Activated T-cell treated with anti-CD3 and anti-CD28 coated beads, Interleukin-2, amount 50 U/mL, for 4 hours (primary cell): ENCODE measurements around the gene HOXD11. TPM values are rescaled to one million over a fixed set of nuclear protein-coding genes. Genes with fewer than 3 reads are reported as not detected.

ENCODE experiments used
- ATAC-seq, 2 donors: fragments of 200-7000 bp; cut with Tn5 transposase; one replicate each; pipeline ENCODE4 v1.10.0; 2021
- DNase-seq: peaks from one replicate; pipeline ENCODE4 v3.0.0-alpha.2; 2020
- H3K27me3 Mint-ChIP-seq: one replicate; pipeline ENCODE4 v1.8.0; 2021; ENCODE audit warnings: low read depth, mixed read lengths
- H3K36me3 Mint-ChIP-seq: one replicate; pipeline ENCODE4 v1.8.0; 2022; ENCODE audit warnings: mixed read lengths; ENCODE audit not compliant: insufficient read depth
- H3K4me1 Mint-ChIP-seq: one replicate; pipeline ENCODE4 v1.8.0; 2021; ENCODE audit warnings: low read depth, mixed read lengths
- H3K4me3 Mint-ChIP-seq: one replicate; pipeline ENCODE4 v1.8.0; 2021; ENCODE audit warnings: mild to moderate bottlenecking, moderate library complexity, mixed read lengths
- H3K9me3 Mint-ChIP-seq: one replicate; pipeline ENCODE4 v1.8.0; 2021; ENCODE audit warnings: mixed read lengths
- total RNA-seq, 3 donors: library from RNA; stranded (reverse); gene quantifications; one replicate each; pipeline ENCODE4 v1.2.1, GENCODE V29; 2021

The HOXD11 gene
- total RNA-seq, 3 donors from 2014 or later = not detected

DNA sequence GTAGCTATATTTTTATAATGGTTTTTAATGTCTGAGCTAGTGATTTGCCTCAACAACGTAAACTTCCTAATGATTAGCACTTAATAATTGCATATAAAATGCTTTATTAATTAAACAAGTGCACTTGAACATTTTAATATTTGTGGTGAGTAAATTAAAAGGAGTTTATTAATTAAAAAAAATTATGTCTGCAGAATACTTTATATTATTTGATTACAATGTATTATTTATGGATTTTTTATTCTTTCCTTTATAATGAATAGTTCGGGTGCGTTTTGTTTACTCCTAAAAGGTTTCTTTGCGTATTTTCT, 24.7 kb downstream of the HOXD11 start:
- Mint-ChIP-seq H3K9me3 (peaks cover 4% of the 10 kb centered on the region), H3K27me3 (peaks cover 81% of the 10 kb centered on the region), H3K4me3 (peak overlapping the region; percentile 74), H3K36me3 (peaks cover 2% of the 10 kb centered on the region), H3K4me1 (peaks cover 32% of the 10 kb centered on the region)
- no peak for ATAC-seq
- DNase-seq = no peak

DNA sequence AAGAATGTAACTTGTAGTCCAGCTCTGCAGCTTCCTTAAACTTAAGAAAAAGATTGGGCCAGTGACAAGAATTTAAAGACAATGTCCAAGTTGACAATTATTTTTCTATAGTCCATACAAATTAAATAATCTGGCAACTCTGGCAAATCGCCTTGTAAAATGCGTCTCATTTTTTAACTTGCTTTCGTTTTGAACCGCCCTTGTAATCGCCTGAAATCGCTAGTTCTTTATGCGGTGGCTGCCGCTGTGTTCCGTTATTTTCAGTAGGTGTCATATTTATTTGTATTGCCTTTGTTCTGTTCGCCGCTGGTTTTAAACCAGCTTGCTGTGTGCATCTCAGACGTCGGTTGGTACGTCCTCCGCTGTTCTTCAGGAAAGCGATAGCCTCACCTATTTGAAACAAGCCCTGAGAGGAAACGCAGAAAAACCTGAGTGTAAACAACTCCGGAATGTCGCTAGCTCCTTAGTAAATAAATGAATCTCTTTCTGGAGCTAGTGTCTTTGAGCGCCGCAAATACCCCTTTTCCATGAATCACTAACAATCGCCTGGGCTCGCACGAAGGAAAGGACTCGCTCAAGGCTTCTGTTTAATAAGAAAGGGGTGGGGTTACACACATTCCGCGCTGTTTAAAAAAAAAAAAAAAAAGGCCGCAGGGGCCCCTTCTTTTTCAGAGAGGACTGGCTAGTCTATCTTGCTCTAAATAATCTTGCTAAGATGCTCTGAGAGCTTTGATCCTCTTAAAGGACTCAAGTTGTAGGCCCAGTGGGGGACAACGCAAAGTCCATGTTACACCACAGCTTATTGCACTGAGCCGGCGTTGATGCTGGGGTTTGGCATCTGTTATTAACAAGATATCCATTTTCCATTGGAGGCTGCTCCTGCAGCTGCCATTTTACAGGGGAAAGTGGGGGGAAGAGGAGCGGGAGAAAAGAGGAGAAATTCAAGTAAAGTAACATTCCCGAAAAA, 25.4 kb downstream of the HOXD11 start:
- no peak for ATAC-seq
- no peak for DNase-seq
- H3K4me1 Mint-ChIP-seq = peaks cover 32% of the 10 kb centered on the region

DNA sequence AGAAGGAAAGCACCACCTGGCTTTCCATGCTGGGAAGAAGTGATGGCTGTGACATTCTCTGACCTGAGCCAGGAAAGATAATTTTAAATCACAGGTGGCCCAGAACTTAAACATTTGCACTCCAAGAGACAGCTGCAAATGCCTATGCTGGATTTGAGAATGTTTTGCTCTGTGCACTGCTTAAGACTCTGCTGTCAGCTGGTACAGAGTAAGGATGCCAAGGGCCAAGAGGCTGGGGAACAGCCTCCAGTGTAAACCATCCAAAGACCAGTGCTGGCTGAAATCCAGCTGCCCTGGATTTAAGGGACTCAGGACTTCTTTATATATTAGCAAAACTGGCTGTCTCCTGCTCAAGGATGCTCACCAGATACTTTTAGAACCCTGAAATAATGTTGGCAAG, 26.3 kb downstream of the HOXD11 start:
- DNase-seq = no peak
- ATAC-seq = no peak
- Mint-ChIP-seq H3K4me3 (no peak overlapping the region), H3K4me1 (peaks cover 24% of the 10 kb centered on the region), H3K36me3 (peaks cover 2% of the 10 kb centered on the region), H3K27me3 (peaks cover 82% of the 10 kb centered on the region), H3K9me3 (peaks cover 4% of the 10 kb centered on the region)

More for the DNA sequence above, 25.4 kb downstream of the HOXD11 start:
- Mint-ChIP-seq H3K9me3 (peaks cover 4% of the 10 kb centered on the region), H3K27me3 (peaks cover 82% of the 10 kb centered on the region), H3K36me3 (peaks cover 2% of the 10 kb centered on the region), H3K4me3 (peak overlapping the region; percentile 74)

DNA sequence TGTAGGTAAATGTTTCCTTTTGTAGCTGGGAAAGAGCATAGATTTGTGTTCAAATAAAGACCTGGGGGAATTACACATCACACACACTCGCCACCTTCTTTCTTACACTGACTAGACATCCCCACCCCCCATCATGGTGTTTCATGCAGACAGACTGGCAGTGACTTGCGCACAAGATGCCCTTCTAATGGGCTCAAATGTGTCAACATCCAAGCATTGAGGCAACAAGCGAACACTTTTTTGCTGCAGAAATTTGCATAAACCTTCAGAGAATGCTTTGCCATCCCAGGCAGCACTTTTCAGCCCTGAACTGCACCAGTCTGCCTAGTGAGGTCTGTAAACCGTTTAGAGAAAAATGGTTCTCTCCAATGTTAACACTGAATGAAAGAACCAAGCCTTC, 27.0 kb downstream of the HOXD11 start:
- Mint-ChIP-seq H3K36me3 (peaks cover 2% of the 10 kb centered on the region), H3K27me3 (peaks cover 82% of the 10 kb centered on the region), H3K9me3 (peaks cover 5% of the 10 kb centered on the region), H3K4me1 (peaks cover 21% of the 10 kb centered on the region), H3K4me3 (no peak overlapping the region)
- DNase-seq (no peak), ATAC-seq (no peak)

DNA sequence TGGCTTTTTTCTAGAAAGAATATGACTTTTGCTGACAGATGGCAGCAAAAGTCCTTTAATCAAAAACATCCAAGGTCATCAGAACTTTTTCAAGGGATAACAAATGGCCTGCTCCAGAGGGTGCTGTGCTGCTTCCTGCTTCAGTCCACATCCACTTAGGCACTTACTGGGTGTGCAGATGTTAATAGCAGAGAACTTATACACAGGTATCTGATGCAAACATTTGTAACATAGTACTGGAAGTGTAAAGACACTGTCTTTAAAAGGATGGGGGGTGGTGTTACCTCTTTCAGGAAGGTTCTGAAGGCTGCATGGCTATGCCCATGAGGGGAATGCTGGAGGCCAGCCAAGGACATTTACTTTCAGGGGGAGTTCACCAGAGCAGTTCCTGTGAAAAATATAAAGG, 28.0 kb downstream of the HOXD11 start:
- H3K36me3 Mint-ChIP-seq = peaks cover 2% of the 10 kb centered on the region
- H3K9me3 Mint-ChIP-seq = peaks cover 8% of the 10 kb centered on the region
- H3K4me1 Mint-ChIP-seq = peaks cover 22% of the 10 kb centered on the region
- H3K27me3 Mint-ChIP-seq = peaks cover 88% of the 10 kb centered on the region
- DNase-seq (no peak), ATAC-seq (no peak)
- no peak overlapping the region for H3K4me3 Mint-ChIP-seq

DNA sequence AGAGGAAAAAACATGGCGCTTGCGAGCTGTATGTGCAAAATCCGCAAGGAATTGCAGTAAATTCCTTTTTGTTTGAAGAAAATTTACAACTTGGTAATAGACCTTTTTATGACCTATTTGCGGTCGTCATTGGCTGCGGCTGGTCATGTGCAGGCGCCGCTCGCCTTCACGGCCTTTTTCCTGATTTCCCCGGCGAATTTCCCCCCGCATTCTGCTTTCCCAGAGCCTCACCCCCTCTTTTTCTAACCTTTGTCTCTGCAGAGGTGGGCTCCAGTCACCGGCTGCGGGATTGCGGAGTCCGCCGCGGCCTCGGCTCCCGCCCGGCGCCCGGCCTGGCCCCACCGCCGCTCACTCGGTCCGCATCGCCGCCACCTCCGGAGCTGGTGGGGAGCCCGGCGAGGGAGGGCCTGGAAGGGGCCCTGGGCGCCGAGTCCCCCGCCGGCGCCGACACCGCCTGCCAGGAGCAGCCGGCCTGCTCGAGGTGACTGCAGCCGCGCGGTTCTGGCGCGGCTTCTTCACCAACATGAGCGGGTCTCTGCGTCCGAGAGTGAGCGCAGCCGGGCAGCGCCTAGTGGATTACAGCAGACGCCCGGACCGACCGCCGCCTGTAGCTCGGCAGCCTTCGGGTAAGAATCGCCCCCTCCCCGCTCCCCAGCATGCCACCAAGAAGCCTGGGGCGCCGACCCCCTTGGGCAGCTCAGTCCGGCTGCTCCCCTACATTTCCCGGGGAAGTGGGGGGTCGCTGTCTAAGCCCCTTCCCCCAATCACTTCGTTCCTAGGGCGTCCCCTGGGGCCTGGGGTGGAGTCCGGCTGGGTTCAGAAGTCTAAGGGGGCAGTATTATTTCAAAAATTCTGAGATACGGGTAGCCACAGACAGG, 29.5 kb downstream of the HOXD11 start:
- ATAC-seq (no peak), DNase-seq (no peak)
- H3K9me3 Mint-ChIP-seq = peaks cover 4% of the 10 kb centered on the region
- H3K4me1 Mint-ChIP-seq = peaks cover 24% of the 10 kb centered on the region
- H3K27me3 Mint-ChIP-seq = peaks cover 91% of the 10 kb centered on the region
- no peak overlapping the region for H3K4me3 Mint-ChIP-seq
- H3K36me3 Mint-ChIP-seq = peaks cover 2% of the 10 kb centered on the region

DNA sequence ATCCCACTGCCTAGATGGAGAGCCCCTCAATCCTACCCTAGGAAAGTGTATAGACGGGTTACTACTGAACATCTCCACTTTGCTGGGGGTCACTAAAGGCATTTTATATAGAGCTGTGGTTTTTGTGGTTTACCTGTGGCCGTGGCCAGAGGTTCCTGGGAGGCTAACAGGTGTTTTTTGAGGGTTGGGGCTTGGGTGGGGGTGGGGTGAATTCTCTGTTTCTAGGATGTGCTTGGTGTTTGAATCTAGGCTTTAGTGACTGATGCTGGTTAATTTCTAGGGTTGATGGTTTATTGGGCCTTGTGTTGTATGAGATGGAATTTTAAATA, 30.1 kb downstream of the HOXD11 start:
- Mint-ChIP-seq H3K9me3 (peaks cover 4% of the 10 kb centered on the region), H3K4me3 (no peak overlapping the region), H3K27me3 (peaks cover 92% of the 10 kb centered on the region), H3K36me3 (peaks cover 2% of the 10 kb centered on the region), H3K4me1 (peaks cover 21% of the 10 kb centered on the region)
- no peak for DNase-seq
- ATAC-seq = no peak

DNA sequence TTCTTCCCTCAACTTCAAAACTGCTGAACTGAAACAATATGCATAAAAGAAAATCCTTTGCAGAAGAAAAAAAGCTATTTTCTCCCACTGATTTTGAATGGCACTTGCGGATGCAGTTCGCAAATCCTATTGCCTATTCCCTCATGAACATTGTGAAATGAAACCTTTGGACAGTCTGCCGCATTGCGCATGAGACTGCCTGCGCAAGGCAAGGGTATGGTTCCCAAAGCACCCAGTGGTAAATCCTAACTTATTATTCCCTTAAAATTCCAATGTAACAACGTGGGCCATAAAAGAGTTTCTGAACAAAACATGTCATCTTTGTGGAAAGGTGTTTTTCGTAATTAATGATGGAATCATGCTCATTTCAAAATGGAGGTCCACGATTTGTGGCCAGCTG, 30.8 kb downstream of the HOXD11 start:
- no peak for ATAC-seq
- H3K36me3 Mint-ChIP-seq = peaks cover 2% of the 10 kb centered on the region
- peaks cover 92% of the 10 kb centered on the region for H3K27me3 Mint-ChIP-seq
- peaks cover 18% of the 10 kb centered on the region for H3K4me1 Mint-ChIP-seq
- H3K4me3 Mint-ChIP-seq = no peak overlapping the region
- no peak for DNase-seq
- H3K9me3 Mint-ChIP-seq = peaks cover 4% of the 10 kb centered on the region

DNA sequence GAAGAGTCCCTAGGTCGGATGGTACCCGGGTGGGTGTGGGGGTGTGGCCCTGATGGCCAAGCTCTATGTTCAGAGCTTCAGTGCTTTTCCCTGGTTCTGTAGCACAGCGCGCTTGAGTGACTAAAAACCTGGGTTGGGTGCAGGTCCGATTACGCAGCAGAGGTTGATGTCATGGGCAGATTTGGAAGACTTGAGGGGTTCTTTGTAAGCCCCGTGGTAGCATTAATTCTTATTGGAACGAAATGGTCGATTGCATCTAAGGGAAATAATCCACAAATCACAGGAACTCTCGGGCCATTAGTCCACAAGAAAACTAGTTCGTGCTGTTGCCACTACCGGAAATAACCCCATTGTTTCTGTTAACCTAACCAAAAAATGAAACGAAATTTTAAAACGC, 31.4 kb downstream of the HOXD11 start:
- no peak overlapping the region for H3K4me3 Mint-ChIP-seq
- peaks cover 2% of the 10 kb centered on the region for H3K36me3 Mint-ChIP-seq
- peaks cover 92% of the 10 kb centered on the region for H3K27me3 Mint-ChIP-seq
- ATAC-seq = no peak
- DNase-seq = no peak
- peaks cover 4% of the 10 kb centered on the region for H3K9me3 Mint-ChIP-seq
- H3K4me1 Mint-ChIP-seq = peaks cover 18% of the 10 kb centered on the region

DNA sequence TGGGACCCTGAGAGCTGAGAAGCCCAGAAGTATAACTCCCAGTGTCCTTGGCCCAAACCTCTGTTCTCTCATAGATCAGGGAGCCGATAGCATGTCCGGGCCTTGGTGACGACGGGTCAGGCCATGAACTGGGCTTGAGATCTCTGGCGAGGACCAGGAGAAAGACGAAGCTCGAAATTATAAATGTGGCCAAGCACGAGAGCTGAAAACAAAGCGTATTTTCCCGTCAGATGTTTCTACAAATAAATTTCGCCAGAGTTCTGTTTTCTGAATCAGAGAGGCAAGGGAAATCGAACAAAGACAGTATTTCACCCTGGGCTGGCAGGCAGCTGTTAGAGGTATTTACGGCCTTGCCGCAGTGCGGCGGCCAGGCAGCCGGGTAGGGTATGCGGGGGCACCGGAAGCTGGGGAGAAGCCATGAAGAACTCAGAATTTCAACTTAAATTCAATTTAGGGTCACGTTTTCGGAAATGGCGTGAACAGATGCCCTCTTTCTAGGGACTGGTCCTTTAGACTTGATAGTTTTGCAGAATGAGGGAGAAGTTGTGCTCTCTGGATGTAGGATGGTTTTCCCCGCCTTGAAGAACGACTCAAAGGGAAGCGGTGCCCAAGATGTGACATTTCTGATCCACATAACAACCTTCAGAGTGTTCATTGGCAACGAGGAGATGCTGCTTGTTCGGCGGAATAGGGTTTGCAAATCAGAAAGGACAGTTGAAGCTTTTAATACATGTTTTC, 32.0 kb downstream of the HOXD11 start:
- H3K4me1 Mint-ChIP-seq = peaks cover 18% of the 10 kb centered on the region
- no peak for DNase-seq
- peaks cover 92% of the 10 kb centered on the region for H3K27me3 Mint-ChIP-seq
- ATAC-seq = no peak
- H3K4me3 Mint-ChIP-seq = no peak overlapping the region
- H3K9me3 Mint-ChIP-seq = peaks cover 4% of the 10 kb centered on the region
- H3K36me3 Mint-ChIP-seq = peaks cover 2% of the 10 kb centered on the region

DNA sequence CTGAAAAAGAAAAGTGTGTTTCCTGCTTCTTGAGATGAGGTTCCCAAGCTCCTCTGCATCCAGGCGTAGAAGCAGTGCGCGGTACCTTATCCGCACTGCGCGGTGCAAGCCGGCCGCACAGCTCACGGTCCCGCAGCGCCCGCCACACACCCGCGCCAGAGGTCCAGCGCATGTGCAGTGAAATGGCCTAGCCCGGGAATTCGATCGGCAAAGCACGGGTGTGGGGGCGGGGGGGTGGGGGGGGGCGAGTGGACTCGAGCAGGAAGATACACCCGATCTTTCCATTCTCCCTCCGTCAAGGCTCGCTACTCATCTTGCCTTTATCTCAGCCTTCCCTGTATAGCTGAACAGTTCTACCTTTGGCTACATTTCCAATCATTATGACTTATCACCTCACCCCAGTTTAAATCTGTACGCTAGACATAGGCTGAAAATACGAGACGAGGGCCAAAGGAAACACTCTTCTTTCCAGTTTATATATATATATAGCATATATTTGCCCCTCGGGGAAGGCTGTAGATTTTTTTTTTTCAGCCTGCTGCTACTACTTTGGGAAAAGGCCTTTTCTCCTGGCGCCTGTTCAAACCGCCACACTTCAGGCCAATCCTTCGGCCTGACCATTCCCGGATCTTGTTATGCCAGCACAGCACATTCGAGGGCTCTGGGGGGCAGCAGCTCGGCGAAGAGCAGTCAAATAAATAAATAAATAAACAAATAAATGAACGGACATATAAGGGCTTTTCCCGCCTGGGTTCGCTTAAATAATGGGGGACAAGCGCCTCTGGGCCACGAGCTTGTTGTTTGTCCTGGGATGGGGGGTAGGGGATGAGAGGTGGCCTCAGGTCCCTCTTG, 32.8 kb downstream of the HOXD11 start:
- DNase-seq (no peak), ATAC-seq (no peak)
- Mint-ChIP-seq H3K27me3 (peaks cover 89% of the 10 kb centered on the region), H3K36me3 (peaks cover 2% of the 10 kb centered on the region), H3K4me1 (peaks cover 18% of the 10 kb centered on the region), H3K9me3 (peaks cover 4% of the 10 kb centered on the region), H3K4me3 (no peak overlapping the region)

DNA sequence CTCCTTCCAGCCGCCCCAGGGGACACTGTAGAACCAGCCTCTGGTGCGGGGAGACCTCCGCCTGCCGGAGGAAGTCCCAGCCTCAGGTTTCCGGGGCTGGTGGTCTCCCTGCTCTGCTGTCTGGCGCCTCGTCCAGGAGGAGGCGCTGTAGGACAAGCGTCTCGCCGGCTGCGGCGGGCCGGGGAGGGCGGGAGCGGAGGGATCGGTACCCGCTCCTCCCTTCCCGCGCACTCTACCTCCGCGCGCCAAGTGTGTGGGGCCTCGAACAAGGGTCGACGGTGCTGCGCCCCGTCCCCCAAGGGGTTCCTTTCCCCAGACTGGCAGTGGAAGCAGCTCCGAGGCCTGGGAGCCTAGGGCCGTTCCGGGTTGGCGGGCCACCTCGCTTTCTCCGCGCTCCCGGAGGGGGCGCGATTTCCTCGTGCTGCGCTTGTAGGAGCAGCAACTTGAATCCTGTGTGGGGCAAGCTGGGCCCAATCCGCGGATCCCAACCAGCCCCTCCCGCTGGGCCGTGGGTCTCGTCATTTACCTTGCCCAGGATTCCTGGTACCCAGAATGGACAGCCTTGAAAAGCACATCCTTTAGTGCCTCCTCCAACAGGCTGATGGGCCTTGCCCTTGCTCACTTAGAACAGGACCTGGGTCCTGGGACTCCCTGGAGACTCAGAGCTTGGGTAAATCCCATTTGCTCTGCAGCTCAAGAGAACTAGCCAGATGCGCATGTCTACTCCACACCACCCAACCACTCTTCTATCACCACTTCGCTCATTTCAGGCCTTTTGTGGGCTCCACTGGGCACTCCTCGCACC, 33.6 kb downstream of the HOXD11 start:
- DNase-seq (peak; percentile 57), ATAC-seq (peak; percentile 89 to 94)
- H3K9me3 Mint-ChIP-seq = peaks cover 4% of the 10 kb centered on the region
- no peak overlapping the region for H3K4me3 Mint-ChIP-seq
- H3K27me3 Mint-ChIP-seq = peaks cover 89% of the 10 kb centered on the region
- H3K4me1 Mint-ChIP-seq = peaks cover 13% of the 10 kb centered on the region
- no peaks in the 10 kb centered on the region for H3K36me3 Mint-ChIP-seq

DNA sequence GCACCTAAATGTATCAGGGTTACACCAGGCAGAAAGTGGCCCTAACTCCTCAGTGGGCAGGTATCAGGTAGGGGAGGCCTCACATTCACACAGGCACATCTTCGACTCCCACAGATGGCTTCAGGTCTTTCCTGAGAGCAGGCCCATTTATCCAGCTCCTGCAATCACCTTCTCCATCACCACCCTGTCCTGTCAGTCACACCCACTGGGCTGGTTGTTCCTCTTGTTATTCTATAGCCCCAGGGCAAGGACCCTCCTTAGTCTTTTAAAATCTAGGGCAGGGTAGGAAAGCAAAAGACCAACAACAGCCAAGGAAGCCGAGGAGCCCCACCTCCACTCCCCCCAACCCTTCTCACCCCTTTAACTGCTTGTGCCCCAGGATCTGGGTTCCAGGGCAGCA, 35.2 kb downstream of the HOXD11 start:
- no peak for DNase-seq
- Mint-ChIP-seq H3K4me1 (peaks cover 12% of the 10 kb centered on the region), H3K4me3 (no peak overlapping the region), H3K27me3 (peaks cover 93% of the 10 kb centered on the region), H3K36me3 (no peaks in the 10 kb centered on the region), H3K9me3 (peaks cover 4% of the 10 kb centered on the region)
- no peak for ATAC-seq
